Body of pancreas (tissue), 4 donors: ENCODE measurements around the gene PCDHGA2.
"Not testable (repeated sequence)": the region's sequence is repeated elsewhere in the genome, so short reads cannot be mapped to it uniquely, and the experiment has no call there.

Source experiments
- CTCF ChIP-seq, 7 experiments: fragments of 450-650 bp in 4 of 7; fragments of 200-600 bp in 3 of 7; sonication (generic) in 3 of 7; IDR thresholded peaks; one replicate each; pipeline ENCODE4 v1.5.1; 2016 to 2019; ENCODE audit warnings: antibody characterized with exemption in 7 of 7
- POLR2A ChIP-seq, 3 donors: fragments of 450-650 bp; IDR thresholded peaks; one replicate each; pipeline ENCODE4 v1.6.1; 2016; ENCODE audit warnings: antibody characterized with exemption in 3 of 3, mild to moderate bottlenecking in 2 of 3

- TF ChIP-seq CTCF, POLR2A (IDR thresholded peaks at IDR 0.05): not testable (repeated sequence)
Measured at GRCh38 chr5:141332571-141332970, 6.0 kb upstream of the PCDHGA2 start.
